ENCODE measurements around the gene PRRG4. TPM values are rescaled to one million over a fixed set of nuclear protein-coding genes. Genes with fewer than 3 reads are reported as not detected.

The PRRG4 gene
- total RNA-seq, 5 donors from 2014 or later (not counting 1 experiment from before 2014, with no cell fraction given): 0.03 to 0.09 (median 0.05) TPM; not detected in 1

- CTCF ChIA-PET: interaction anchor here (1.2 to 2.9 kb wide), 4 partner anchors 13 to 472 kb away, joined by 3 to 12 read pairs (median 7); no protein-coding TSS in a partner anchor
- no peak overlapping the region for H3K4me3 ChIP-seq (ENCODE audit: control insufficient read depth in 1 of 2, extremely low read depth in 1 of 2, low read length in 1 of 2)
These were observed 37.4 kb upstream of the PRRG4 start for GRCh38 chr11:32792111-32792947.

GRCh38 chr11:32792948-32793475 lies 36.7 kb upstream of the PRRG4 start:
- no peak overlapping the region for H3K27ac ChIP-seq (ENCODE audit: low read length)
- H3K4me3 Mint-ChIP-seq: peak overlapping the region in 2 of 3 donors; percentile 29 to 48
- H3K9me3 ChIP-seq: no peaks in the 10 kb centered on the region
- H3K36me3 ChIP-seq (ENCODE audit: control insufficient read depth in 2 of 2, extremely low read depth in 1 of 2, insufficient read depth in 1 of 2, low read length in 1 of 2): no peaks in the 10 kb centered on the region
- CTCF ChIA-PET: interaction anchor here (0.6 to 2.9 kb wide), 6 partner anchors 9 to 473 kb away, joined by 3 to 12 read pairs (median 4); no protein-coding TSS in a partner anchor
- H3K36me3 Mint-ChIP-seq: no peaks in the 10 kb centered on the region
- H3K9me3 Mint-ChIP-seq: no peaks in the 10 kb centered on the region
- ATAC-seq (replicated peaks in 1 of 4) (peak; percentile 59 to 75 (median 65)), DNase-seq (peak in 34 of 35 experiments; percentile 3 to 72 (median 50))
- no peak overlapping the region for H3K4me3 ChIP-seq (ENCODE audit: control insufficient read depth in 1 of 2, extremely low read depth in 1 of 2, low read length in 1 of 2)
- peaks cover 4 to 12% of the 10 kb centered on the region in 2 donors for H3K27me3 Mint-ChIP-seq
- H3K4me1 Mint-ChIP-seq: peaks cover 0 to 10% (median 9%) of the 10 kb centered on the region in 3 donors
- peaks cover 0 to 7% of the 10 kb centered on the region in 2 experiments for H3K27me3 ChIP-seq (replicated peaks in 1 of 2; ENCODE audit: control insufficient read depth in 2 of 2, extremely low read depth in 1 of 2, insufficient read depth in 2 of 2, low read length in 1 of 2)
- POLR2A ChIA-PET: no interaction called here
- H3K27ac Mint-ChIP-seq: no peak overlapping the region
- no peaks in the 10 kb centered on the region for H3K4me1 ChIP-seq (ENCODE audit: control insufficient read depth in 1 of 2, extremely low read depth in 1 of 2, insufficient read depth in 2 of 2, low read length in 2 of 2)
- 8% methylated on average over 10 of the region's 13 CpGs for WGBS (ENCODE audit: insufficient coverage)

More at GRCh38 chr11:32792111-32792947, 37.4 kb upstream of the PRRG4 start:
- Mint-ChIP-seq H3K27ac (no peak overlapping the region), H3K27me3 (peaks cover 4 to 12% of the 10 kb centered on the region in 2 donors), H3K4me3 (peak overlapping the region in 1 of 3 donors; percentile 48), H3K36me3 (no peaks in the 10 kb centered on the region), H3K9me3 (no peaks in the 10 kb centered on the region), H3K4me1 (peaks cover 0 to 10% (median 9%) of the 10 kb centered on the region in 3 donors)
- H3K27me3 ChIP-seq (replicated peaks in 1 of 2; ENCODE audit: control insufficient read depth in 2 of 2, extremely low read depth in 1 of 2, insufficient read depth in 2 of 2, low read length in 1 of 2): peaks cover 0 to 7% of the 10 kb centered on the region in 2 experiments
- no peaks in the 10 kb centered on the region for H3K9me3 ChIP-seq
- WGBS (ENCODE audit: insufficient coverage): 38% methylated on average over 2 of the region's 6 CpGs
- DNase-seq (peak in 1 of 35 experiments; percentile 2), ATAC-seq (replicated peaks in 1 of 4) (peak in 1 of 4 experiments; percentile 14)
- H3K4me1 ChIP-seq (ENCODE audit: control insufficient read depth in 1 of 2, extremely low read depth in 1 of 2, insufficient read depth in 2 of 2, low read length in 2 of 2): no peaks in the 10 kb centered on the region
- no peaks in the 10 kb centered on the region for H3K36me3 ChIP-seq (ENCODE audit: control insufficient read depth in 2 of 2, extremely low read depth in 1 of 2, insufficient read depth in 1 of 2, low read length in 1 of 2)
- H3K27ac ChIP-seq (ENCODE audit: low read length): no peak overlapping the region
- POLR2A ChIA-PET: no interaction called here

GRCh38 chr11:32794439-32794838 lies 35.3 kb upstream of the PRRG4 start, which contains the start of gene CCDC73:
Gene CCDC73, minus strand, starts transcription at chr11:32794662. Its CDS starts 34,419 bp downstream, at chr11:32760243.
- DNase-seq (no peak), ATAC-seq (replicated peaks in 1 of 4) (no peak)
- WGBS (ENCODE audit: insufficient coverage): 97% methylated on average over 10 of the region's 12 CpGs
- peaks cover 4 to 12% of the 10 kb centered on the region in 2 donors for H3K27me3 Mint-ChIP-seq
- no peak within 1 kb of the TSS for H3K4me3 Mint-ChIP-seq
- Histone ChIP-seq H3K27ac (ENCODE audit: low read length) (no peak within 1 kb of the TSS), H3K4me1 (ENCODE audit: control insufficient read depth in 1 of 2, extremely low read depth in 1 of 2, insufficient read depth in 2 of 2, low read length in 2 of 2) (no peaks in the 10 kb centered on the region), H3K36me3 (ENCODE audit: control insufficient read depth in 2 of 2, extremely low read depth in 1 of 2, insufficient read depth in 1 of 2, low read length in 1 of 2) (no peaks in the 10 kb centered on the region), H3K4me3 (ENCODE audit: control insufficient read depth in 1 of 2, extremely low read depth in 1 of 2, low read length in 1 of 2) (no peak within 1 kb of the TSS), H3K9me3 (no peaks in the 10 kb centered on the region), H3K27me3 (replicated peaks in 1 of 2; ENCODE audit: control insufficient read depth in 2 of 2, extremely low read depth in 1 of 2, insufficient read depth in 2 of 2, low read length in 1 of 2) (peaks cover 0 to 3% of the 10 kb centered on the region in 2 experiments)
- peaks cover 0 to 10% (median 9%) of the 10 kb centered on the region in 3 donors for H3K4me1 Mint-ChIP-seq
- no peaks in the 10 kb centered on the region for H3K36me3 Mint-ChIP-seq
- ChIA-PET POLR2A (no interaction called here), CTCF (interaction anchor here (0.6 to 1.2 kb wide), 4 partner anchors 15 to 471 kb away, joined by 3 to 9 read pairs (median 4); no protein-coding TSS in a partner anchor)
- H3K9me3 Mint-ChIP-seq: no peaks in the 10 kb centered on the region
- H3K27ac Mint-ChIP-seq: no peak within 1 kb of the TSS

- Histone ChIP-seq H3K4me3 (ENCODE audit: control insufficient read depth in 1 of 2, extremely low read depth in 1 of 2, low read length in 1 of 2) (no peak overlapping the region), H3K27ac (ENCODE audit: low read length) (no peak overlapping the region), H3K27me3 (replicated peaks in 1 of 2; ENCODE audit: control insufficient read depth in 2 of 2, extremely low read depth in 1 of 2, insufficient read depth in 2 of 2, low read length in 1 of 2) (peaks cover 0 to 3% of the 10 kb centered on the region in 2 experiments), H3K36me3 (ENCODE audit: control insufficient read depth in 2 of 2, extremely low read depth in 1 of 2, insufficient read depth in 1 of 2, low read length in 1 of 2) (no peaks in the 10 kb centered on the region), H3K9me3 (no peaks in the 10 kb centered on the region), H3K4me1 (ENCODE audit: control insufficient read depth in 1 of 2, extremely low read depth in 1 of 2, insufficient read depth in 2 of 2, low read length in 2 of 2) (no peaks in the 10 kb centered on the region)
- H3K27ac Mint-ChIP-seq: no peak overlapping the region
- POLR2A ChIA-PET: no interaction called here
- H3K9me3 Mint-ChIP-seq: no peaks in the 10 kb centered on the region
- peaks cover 0 to 11% of the 10 kb centered on the region in 2 donors for H3K27me3 Mint-ChIP-seq
- WGBS (ENCODE audit: insufficient coverage): 50% methylated on average over 1 of the region's 3 CpGs
- no peaks in the 10 kb centered on the region for H3K36me3 Mint-ChIP-seq
- DNase-seq (no peak), ATAC-seq (replicated peaks in 1 of 4) (no peak)
- CTCF ChIA-PET: interaction anchor here in 1 of 2 donors (1.0 kb wide), 1 partner anchor 11 kb away, joined by 3 read pairs; no protein-coding TSS in a partner anchor
- peaks cover 0 to 10% (median 9%) of the 10 kb centered on the region in 3 donors for H3K4me1 Mint-ChIP-seq
- no peak overlapping the region for H3K4me3 Mint-ChIP-seq
These were observed 33.3 kb upstream of the PRRG4 start for GRCh38 chr11:32796425-32796824.

- ChIA-PET POLR2A (no interaction called here), CTCF (interaction anchor here in 1 of 2 donors (1.2 kb wide), 1 partner anchor 256 kb away, joined by 3 read pairs; no protein-coding TSS in a partner anchor)
- no peaks in the 10 kb centered on the region for H3K9me3 ChIP-seq
- H3K4me3 Mint-ChIP-seq: no peak overlapping the region
- H3K27ac ChIP-seq (ENCODE audit: low read length): no peak overlapping the region
- H3K36me3 ChIP-seq (ENCODE audit: control insufficient read depth in 2 of 2, extremely low read depth in 1 of 2, insufficient read depth in 1 of 2, low read length in 1 of 2): no peaks in the 10 kb centered on the region
- DNase-seq (peak in 19 of 35 experiments; percentile 4 to 47 (median 14)), ATAC-seq (replicated peaks in 1 of 4) (peak in 2 of 4 experiments; percentile 43 to 52)
- WGBS (ENCODE audit: insufficient coverage): 18% methylated on average over 2 of the region's 3 CpGs
- no peaks in the 10 kb centered on the region for H3K27me3 Mint-ChIP-seq
- H3K4me1 ChIP-seq (ENCODE audit: control insufficient read depth in 1 of 2, extremely low read depth in 1 of 2, insufficient read depth in 2 of 2, low read length in 2 of 2): no peaks in the 10 kb centered on the region
- no peaks in the 10 kb centered on the region for H3K27me3 ChIP-seq (replicated peaks in 1 of 2; ENCODE audit: control insufficient read depth in 2 of 2, extremely low read depth in 1 of 2, insufficient read depth in 2 of 2, low read length in 1 of 2)
- H3K9me3 Mint-ChIP-seq: no peaks in the 10 kb centered on the region
- no peak overlapping the region for H3K4me3 ChIP-seq (ENCODE audit: control insufficient read depth in 1 of 2, extremely low read depth in 1 of 2, low read length in 1 of 2)
- no peaks in the 10 kb centered on the region for H3K36me3 Mint-ChIP-seq
- H3K4me1 Mint-ChIP-seq: no peaks in the 10 kb centered on the region
- H3K27ac Mint-ChIP-seq: no peak overlapping the region
These were observed 20.4 kb upstream of the PRRG4 start for GRCh38 chr11:32809313-32809712.

- no peaks in the 10 kb centered on the region for H3K4me1 ChIP-seq (ENCODE audit: control insufficient read depth in 1 of 2, extremely low read depth in 1 of 2, insufficient read depth in 2 of 2, low read length in 2 of 2)
- no peaks in the 10 kb centered on the region for H3K9me3 ChIP-seq
- H3K27me3 ChIP-seq (replicated peaks in 1 of 2; ENCODE audit: control insufficient read depth in 2 of 2, extremely low read depth in 1 of 2, insufficient read depth in 2 of 2, low read length in 1 of 2): no peaks in the 10 kb centered on the region
- DNase-seq (no peak), ATAC-seq (replicated peaks in 1 of 4) (no peak)
- Mint-ChIP-seq H3K9me3 (no peaks in the 10 kb centered on the region), H3K4me1 (peaks cover 0 to 2% (median 0%) of the 10 kb centered on the region in 3 donors), H3K27me3 (peaks cover 0 to 7% of the 10 kb centered on the region in 2 donors), H3K4me3 (no peak overlapping the region), H3K27ac (no peak overlapping the region), H3K36me3 (no peaks in the 10 kb centered on the region)
- ChIA-PET CTCF (no interaction called here), POLR2A (no interaction called here)
- no peak overlapping the region for H3K4me3 ChIP-seq (ENCODE audit: control insufficient read depth in 1 of 2, extremely low read depth in 1 of 2, low read length in 1 of 2)
- no peaks in the 10 kb centered on the region for H3K36me3 ChIP-seq (ENCODE audit: control insufficient read depth in 2 of 2, extremely low read depth in 1 of 2, insufficient read depth in 1 of 2, low read length in 1 of 2)
- H3K27ac ChIP-seq (ENCODE audit: low read length): no peak overlapping the region
- WGBS (ENCODE audit: insufficient coverage): 75% methylated on average over 1 of the region's 4 CpGs
These were observed 12.4 kb upstream of the PRRG4 start for GRCh38 chr11:32817181-32817851.

Measured in T-cell (primary cell).